ENCODE measurements around the gene CHCHD6. TPM values are rescaled to one million over a fixed set of nuclear protein-coding genes. Genes with fewer than 3 reads are reported as not detected.
"Not testable (repeated sequence)": the region's sequence is repeated elsewhere in the genome, so short reads cannot be mapped to it uniquely, and the experiment has no call there.

CHCHD6 gene
- total RNA-seq, 2 experiments from 2014 or later: 16.6 to 21.2 TPM

- Mint-ChIP-seq H3K27me3 (no peaks in the 10 kb centered on the region), H3K4me1 (ENCODE audit: low read depth) (peaks cover 11% of the 10 kb centered on the region), H3K27ac (no peak overlapping the region), H3K36me3 (ENCODE audit: low read depth) (peaks cover 8% of the 10 kb centered on the region), H3K9me3 (peaks cover 1% of the 10 kb centered on the region), H3K4me3 (no peak overlapping the region)
- TF ChIP-seq CTCF (IDR thresholded peaks at IDR 0.05): no peak
- POLR2A ChIA-PET: interaction anchor here (0.6 kb wide), 1 partner anchor 112 kb away, joined by 3 read pairs; no protein-coding TSS in a partner anchor
- intact Hi-C loops (cut with micrococcal nuclease): no loop called here
- ATAC-seq (no peak), DNase-seq (no peak)
- CTCF ChIA-PET: no interaction called here
These were observed 78.0 kb downstream of the CHCHD6 start for GRCh38 chr3:126781889-126782491.

- no peak for TF ChIP-seq CTCF (IDR thresholded peaks at IDR 0.05)
- ATAC-seq (no peak), DNase-seq (no peak)
- intact Hi-C loops (cut with micrococcal nuclease): no loop called here
- Mint-ChIP-seq H3K9me3 (peaks cover 1% of the 10 kb centered on the region), H3K27me3 (no peaks in the 10 kb centered on the region), H3K4me3 (no peak overlapping the region), H3K36me3 (ENCODE audit: low read depth) (peaks cover 8% of the 10 kb centered on the region), H3K27ac (no peak overlapping the region), H3K4me1 (ENCODE audit: low read depth) (peaks cover 11% of the 10 kb centered on the region)
- CTCF ChIA-PET: no interaction called here
- POLR2A ChIA-PET: no interaction called here
These were observed 78.5 kb downstream of the CHCHD6 start for GRCh38 chr3:126782536-126782935.

GRCh38 chr3:126784254-126784653, 80.2 kb downstream of the CHCHD6 start:
- no peak overlapping the region for H3K4me3 Mint-ChIP-seq
- CTCF ChIA-PET: no interaction called here
- intact Hi-C loops (cut with micrococcal nuclease): no loop called here
- no peak for ATAC-seq
- peaks cover 13% of the 10 kb centered on the region for H3K36me3 Mint-ChIP-seq (ENCODE audit: low read depth)
- no peak for TF ChIP-seq CTCF (IDR thresholded peaks at IDR 0.05)
- H3K9me3 Mint-ChIP-seq: peaks cover 1% of the 10 kb centered on the region
- peaks cover 11% of the 10 kb centered on the region for H3K4me1 Mint-ChIP-seq (ENCODE audit: low read depth)
- no peak overlapping the region for H3K27ac Mint-ChIP-seq
- POLR2A ChIA-PET: no interaction called here
- H3K27me3 Mint-ChIP-seq: no peaks in the 10 kb centered on the region
- DNase-seq: no peak

- POLR2A ChIA-PET, H3K27ac Mint-ChIP-seq: not testable (repeated sequence)
These were observed 87.3 kb downstream of the CHCHD6 start for GRCh38 chr3:126791320-126791719.

GRCh38 chr3:126792998-126793397, 89.0 kb downstream of the CHCHD6 start:
- peaks cover 33% of the 10 kb centered on the region for H3K36me3 Mint-ChIP-seq (ENCODE audit: low read depth)
- intact Hi-C loops (cut with micrococcal nuclease): no loop called here
- no peak for TF ChIP-seq CTCF (IDR thresholded peaks at IDR 0.05)
- no peak for DNase-seq
- ChIA-PET POLR2A (no interaction called here), CTCF (no interaction called here)
- no peaks in the 10 kb centered on the region for H3K4me1 Mint-ChIP-seq (ENCODE audit: low read depth)
- ATAC-seq: no peak
- peaks cover 22% of the 10 kb centered on the region for H3K9me3 Mint-ChIP-seq
- H3K27me3 Mint-ChIP-seq: no peaks in the 10 kb centered on the region
- H3K4me3 Mint-ChIP-seq: no peak overlapping the region
- no peak overlapping the region for H3K27ac Mint-ChIP-seq

More at GRCh38 chr3:126791320-126791719, 87.3 kb downstream of the CHCHD6 start:
- H3K4me1 Mint-ChIP-seq (ENCODE audit: low read depth); H3K4me3 Mint-ChIP-seq; CTCF ChIA-PET; intact Hi-C loops (cut with micrococcal nuclease); DNase-seq; H3K27me3 Mint-ChIP-seq; ATAC-seq: not testable (repeated sequence)
- Mint-ChIP-seq H3K9me3 (peaks cover 22% of the 10 kb centered on the region), H3K36me3 (ENCODE audit: low read depth) (peaks cover 28% of the 10 kb centered on the region)

All from activated CD8-positive, alpha-beta T cell treated with anti-CD3 and anti-CD28 coated beads for 36 hours (primary cell).